Upper lobe of left lung (tissue), 6 donors: ENCODE results near the gene DPYD. TPM values are rescaled to one million over a fixed set of nuclear protein-coding genes. Genes with fewer than 3 reads are reported as not detected.
A peak's percentile ranks its signal among the peaks of the same experiment; 100 is the strongest.

Experiments used
- ATAC-seq, 2 donors: fragments of 200-7000 bp; cut with Tn5 transposase; one replicate each; pipeline ENCODE4 v1.9.1; 2022; ENCODE audit warnings: mild to moderate bottlenecking in 2 of 2, moderate library complexity in 2 of 2; ENCODE audit not compliant: low FRiP score in 2 of 2
- DNase-seq, 2 donors: peaks; one replicate each; pipeline ENCODE4 v3.0.0-alpha.2; 2019 to 2020
- H3K27ac ChIP-seq, 4 donors: fragments of 200-600 bp; sonication (generic); one replicate each; pipeline ENCODE4 v1.5.1; 2016 to 2019
- H3K27me3 ChIP-seq, 4 donors: fragments of 200-600 bp; sonication (generic); one replicate each; pipeline ENCODE4 v1.5.1; 2017 to 2019
- H3K36me3 ChIP-seq, 4 donors: fragments of 200-600 bp; sonication (generic); one replicate each; pipeline ENCODE4 v1.5.1; 2016 to 2019
- H3K4me1 ChIP-seq, 4 donors: fragments of 200-600 bp; sonication (generic); one replicate each; pipeline ENCODE4 v1.5.1; 2018 to 2019
- H3K4me3 ChIP-seq, 4 donors: fragments of 200-600 bp; sonication (generic); one replicate each; pipeline ENCODE4 v1.5.1; 2017 to 2019; ENCODE audit warnings: mild to moderate bottlenecking in 2 of 4, moderate library complexity in 1 of 4
- H3K9me3 ChIP-seq, 4 donors: fragments of 200-600 bp; sonication (generic); one replicate each; pipeline ENCODE4 v1.5.1; 2018 to 2019
- EP300 ChIP-seq, 4 donors: sonication (generic); formaldehyde crosslinking; IDR thresholded peaks; one replicate each; pipeline ENCODE4 v1.5.1; 2017; ENCODE audit warnings: antibody characterized with exemption in 4 of 4, control low read depth in 2 of 4
- POLR2A ChIP-seq, 4 donors: fragments of 450-650 bp; IDR thresholded peaks; one replicate each; pipeline ENCODE4 v1.5.1; 2016 to 2017; ENCODE audit warnings: antibody characterized with exemption in 4 of 4, mild to moderate bottlenecking in 2 of 4
- POLR2AphosphoS5 ChIP-seq, 2 donors: sonication (generic); formaldehyde crosslinking; IDR thresholded peaks; one replicate each; pipeline ENCODE4 v1.5.1; 2017; ENCODE audit warnings: antibody characterized with exemption in 2 of 2
- WGBS, 2 donors: methylation state at CpG; one replicate each; pipeline ENCODE4 v1.1.5; 2017 to 2018; 5-methylcytosine and 5-hydroxymethylcytosine counted together
- total RNA-seq, 6 donors: library from RNA; depleted of rRNA in 4 of 6; stranded (reverse); fragments of >200 nt in 4 of 6; gene quantifications; one replicate each; pipeline versions ENCODE4 v1.1.0 to v1.2.1, GENCODE V29; 2016 to 2021
- TF ChIP-seq, protein P1 (sequence below), 6 experiments: fragments of 450-650 bp in 4 of 6; fragments of 200-600 bp in 2 of 6; sonication (generic) in 2 of 6; IDR thresholded peaks; one replicate each; pipeline ENCODE4 v1.5.1; 2016 to 2019; ENCODE audit warnings: antibody characterized with exemption in 6 of 6
- donor health status: DM: no; HTN: no; CAD: no; lungs with moderate emphysema.
- donor health status: DM: no; HTN: yes; CAD: no; lungs with severe emphysema.

DPYD gene
- total RNA-seq, 6 donors from 2014 or later: 60.9 to 106 (median 79.7) TPM

DNA sequence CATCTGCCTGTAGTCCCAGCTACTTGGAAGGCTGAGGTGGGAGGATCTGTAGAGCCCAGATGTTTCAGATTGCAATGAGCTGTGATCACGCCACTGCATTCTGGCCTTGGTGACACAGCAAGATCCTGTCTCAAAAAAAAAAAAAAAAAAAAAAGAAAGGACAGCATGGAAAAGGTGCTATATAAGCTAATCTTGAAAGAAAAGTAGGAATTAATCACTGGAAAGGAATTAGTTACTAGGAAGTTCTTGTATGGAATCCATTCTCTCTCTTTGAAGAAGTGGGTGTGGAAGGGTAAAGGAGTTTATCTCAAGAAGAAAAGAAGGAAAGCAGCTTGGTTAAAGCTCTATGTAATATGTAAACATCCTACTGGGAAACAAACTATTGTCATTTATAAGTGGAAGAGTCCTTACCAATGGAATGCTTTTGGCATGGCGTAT is 339.2 kb downstream of the DPYD start:
- H3K27ac ChIP-seq: peak overlapping the region in 1 of 4 donors; percentile 48
- H3K27me3 ChIP-seq: no peaks in the 10 kb centered on the region
- ATAC-seq: no peak
- no peak for TF ChIP-seq POLR2A (IDR thresholded peaks at IDR 0.05)
- no peak for TF ChIP-seq POLR2AphosphoS5 (IDR thresholded peaks at IDR 0.05)
- TF ChIP-seq, protein P1, sequence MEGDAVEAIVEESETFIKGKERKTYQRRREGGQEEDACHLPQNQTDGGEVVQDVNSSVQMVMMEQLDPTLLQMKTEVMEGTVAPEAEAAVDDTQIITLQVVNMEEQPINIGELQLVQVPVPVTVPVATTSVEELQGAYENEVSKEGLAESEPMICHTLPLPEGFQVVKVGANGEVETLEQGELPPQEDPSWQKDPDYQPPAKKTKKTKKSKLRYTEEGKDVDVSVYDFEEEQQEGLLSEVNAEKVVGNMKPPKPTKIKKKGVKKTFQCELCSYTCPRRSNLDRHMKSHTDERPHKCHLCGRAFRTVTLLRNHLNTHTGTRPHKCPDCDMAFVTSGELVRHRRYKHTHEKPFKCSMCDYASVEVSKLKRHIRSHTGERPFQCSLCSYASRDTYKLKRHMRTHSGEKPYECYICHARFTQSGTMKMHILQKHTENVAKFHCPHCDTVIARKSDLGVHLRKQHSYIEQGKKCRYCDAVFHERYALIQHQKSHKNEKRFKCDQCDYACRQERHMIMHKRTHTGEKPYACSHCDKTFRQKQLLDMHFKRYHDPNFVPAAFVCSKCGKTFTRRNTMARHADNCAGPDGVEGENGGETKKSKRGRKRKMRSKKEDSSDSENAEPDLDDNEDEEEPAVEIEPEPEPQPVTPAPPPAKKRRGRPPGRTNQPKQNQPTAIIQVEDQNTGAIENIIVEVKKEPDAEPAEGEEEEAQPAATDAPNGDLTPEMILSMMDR (IDR thresholded peaks at IDR 0.05): no peak
- no peak for TF ChIP-seq EP300 (IDR thresholded peaks at IDR 0.05)
- no peaks in the 10 kb centered on the region for H3K9me3 ChIP-seq
- no peak overlapping the region for H3K4me3 ChIP-seq
- 64 to 67% methylated on average over 2 of the region's 2 CpGs for WGBS, 2 donors
- peaks cover 0 to 5% (median 2%) of the 10 kb centered on the region in 4 donors for H3K4me1 ChIP-seq
- peaks cover 0 to 10% (median 0%) of the 10 kb centered on the region in 4 donors for H3K36me3 ChIP-seq
- DNase-seq: no peak

DNA sequence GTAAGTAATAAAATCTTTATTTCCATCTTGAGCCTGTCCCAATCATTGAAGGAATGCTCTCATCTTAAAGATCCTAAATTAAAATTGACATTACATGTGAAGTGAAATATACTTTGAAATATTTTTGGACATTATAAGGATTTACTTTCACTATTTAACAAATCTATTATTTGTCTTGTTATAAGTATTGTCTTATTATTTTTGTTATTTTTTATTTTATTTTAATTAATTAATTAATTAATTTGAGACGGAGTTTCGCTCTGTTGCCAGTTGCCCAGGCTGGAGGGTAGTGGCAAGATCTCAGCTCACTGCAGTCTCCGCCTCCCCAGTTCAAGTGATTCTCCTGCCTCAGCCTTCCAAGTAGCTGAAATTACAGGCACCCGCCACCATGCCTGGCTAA is 343.2 kb downstream of the DPYD start:
- Histone ChIP-seq H3K36me3 (peaks cover 0 to 9% (median 0%) of the 10 kb centered on the region in 4 donors), H3K27me3 (no peaks in the 10 kb centered on the region), H3K9me3 (no peaks in the 10 kb centered on the region), H3K27ac (no peak overlapping the region), H3K4me3 (no peak overlapping the region), H3K4me1 (peaks cover 0 to 5% (median 2%) of the 10 kb centered on the region in 4 donors)
- 94 to 96% methylated on average over 4 of the region's 4 CpGs for WGBS, 2 donors
- DNase-seq: no peak
- TF ChIP-seq POLR2AphosphoS5 (IDR thresholded peaks at IDR 0.05): no peak
- no peak for TF ChIP-seq POLR2A (IDR thresholded peaks at IDR 0.05)
- TF ChIP-seq, protein P1 (IDR thresholded peaks at IDR 0.05): no peak
- no peak for TF ChIP-seq EP300 (IDR thresholded peaks at IDR 0.05)
- ATAC-seq: no peak

DNA sequence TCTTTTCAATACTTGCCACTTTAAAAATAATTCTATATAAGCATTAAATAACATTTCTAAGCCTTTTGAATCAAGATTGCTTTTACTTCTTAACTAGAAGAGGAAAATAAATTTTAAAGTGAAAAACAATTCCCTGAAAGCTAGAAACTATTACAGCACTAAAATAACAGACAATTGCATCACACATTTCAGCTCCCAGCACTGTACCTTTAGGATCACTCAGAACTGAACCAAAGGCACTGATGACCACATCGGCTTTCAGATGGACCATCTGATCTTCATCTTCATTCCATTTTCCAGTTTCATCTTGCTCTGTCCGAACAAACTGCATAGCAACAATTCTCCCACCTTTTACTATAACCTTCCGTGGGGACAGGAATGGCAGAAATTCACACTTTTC is 347.3 kb downstream of the DPYD start:
- H3K4me1 ChIP-seq: no peaks in the 10 kb centered on the region
- WGBS, 2 donors: 93 to 97% methylated on average over 3 of the region's 3 CpGs
- no peak overlapping the region for H3K4me3 ChIP-seq
- no peaks in the 10 kb centered on the region for H3K9me3 ChIP-seq
- H3K27ac ChIP-seq: no peak overlapping the region
- no peaks in the 10 kb centered on the region for H3K27me3 ChIP-seq
- H3K36me3 ChIP-seq: peaks cover 0 to 14% (median 1%) of the 10 kb centered on the region in 4 donors
- TF ChIP-seq EP300 (IDR thresholded peaks at IDR 0.05): no peak
- no peak for TF ChIP-seq POLR2AphosphoS5 (IDR thresholded peaks at IDR 0.05)
- TF ChIP-seq POLR2A (IDR thresholded peaks at IDR 0.05): no peak
- TF ChIP-seq, protein P1 (IDR thresholded peaks at IDR 0.05): no peak
- DNase-seq: no peak
- no peak for ATAC-seq

DNA sequence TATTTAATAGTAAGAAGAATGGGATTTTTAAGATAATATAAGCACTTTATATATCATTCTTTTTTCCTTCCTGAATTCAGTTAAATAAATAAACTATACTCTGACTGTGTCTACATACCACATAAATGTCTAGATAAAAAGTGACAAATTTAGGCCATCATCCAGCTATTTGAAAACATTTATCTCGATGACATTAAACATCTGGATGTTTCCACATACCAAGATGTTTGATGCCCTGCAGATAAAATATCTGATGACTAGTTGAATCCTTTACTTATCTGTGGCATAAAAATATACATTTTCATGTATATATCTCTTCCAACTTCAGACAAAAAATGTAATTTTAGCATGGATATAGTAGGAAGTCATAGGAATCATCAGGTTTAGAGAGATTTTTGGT is 348.3 kb downstream of the DPYD start:
- Histone ChIP-seq H3K4me1 (no peaks in the 10 kb centered on the region), H3K27ac (no peak overlapping the region), H3K36me3 (peaks cover 0 to 11% (median 1%) of the 10 kb centered on the region in 4 donors), H3K4me3 (no peak overlapping the region), H3K9me3 (no peaks in the 10 kb centered on the region), H3K27me3 (no peaks in the 10 kb centered on the region)
- TF ChIP-seq, protein P1 (IDR thresholded peaks at IDR 0.05): no peak
- TF ChIP-seq POLR2A (IDR thresholded peaks at IDR 0.05) (no peak), POLR2AphosphoS5 (IDR thresholded peaks at IDR 0.05) (no peak), EP300 (IDR thresholded peaks at IDR 0.05) (no peak)
- no peak for ATAC-seq
- DNase-seq: no peak
- WGBS, 2 donors: 59 to 73% methylated on average over 1 of the region's 1 CpG

DNA sequence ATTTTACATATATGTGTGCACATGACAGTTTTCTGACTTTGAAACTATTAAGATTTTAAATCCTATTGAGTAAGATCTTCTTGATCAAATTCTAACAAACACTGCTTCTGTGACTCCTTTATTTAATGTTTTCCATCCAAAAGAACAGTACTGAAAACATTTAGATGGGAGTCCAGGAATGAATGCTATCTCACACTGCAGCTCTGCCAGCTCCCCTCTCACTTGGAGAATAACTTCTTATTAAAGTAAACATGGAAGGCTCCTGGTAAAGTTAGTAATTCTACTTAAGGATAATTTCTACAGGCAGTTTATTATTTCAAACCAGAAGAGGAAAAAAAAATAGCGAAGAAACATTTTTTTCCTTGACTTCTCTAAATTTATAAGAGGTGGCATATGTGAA is 349.1 kb downstream of the DPYD start:
- no peak for ATAC-seq
- Histone ChIP-seq H3K27me3 (no peaks in the 10 kb centered on the region), H3K9me3 (no peaks in the 10 kb centered on the region), H3K4me1 (no peaks in the 10 kb centered on the region), H3K27ac (no peak overlapping the region), H3K4me3 (no peak overlapping the region), H3K36me3 (peaks cover 0 to 11% (median 1%) of the 10 kb centered on the region in 4 donors)
- TF ChIP-seq POLR2A (IDR thresholded peaks at IDR 0.05): no peak
- TF ChIP-seq, protein P1 (IDR thresholded peaks at IDR 0.05): no peak
- TF ChIP-seq POLR2AphosphoS5 (IDR thresholded peaks at IDR 0.05): no peak
- TF ChIP-seq EP300 (IDR thresholded peaks at IDR 0.05): no peak
- no peak for DNase-seq
- WGBS, 2 donors: 71 to 83% methylated on average over 1 of the region's 1 CpG
